CD4-positive, alpha-beta T cell treated with Interleukin-6 for 4 hours (primary cell): ENCODE measurements around the gene NCF4.

Experiments used
- DNase-seq: peaks from one replicate; pipeline ENCODE4 v3.0.0-alpha.2; 2020; ENCODE audit warnings: mixed read lengths

Gene NCF4

GRCh38 chr22:36860821-36861659, at the start of gene NCF4:
Gene NCF4 (plus strand): TSS chr22:36861006. CDS start chr22:36861172, 166 bp downstream.
- peak; percentile 48 for DNase-seq

- DNase-seq = no peak
These were observed 49.6 kb upstream of the NCF4 start for GRCh38 chr22:36811094-36811800.

- no peak for DNase-seq
These were observed 46.0 kb upstream of the NCF4 start for GRCh38 chr22:36814801-36815200.

GRCh38 chr22:36815558-36816338, 45.1 kb upstream of the NCF4 start:
- no peak for DNase-seq

GRCh38 chr22:36816339-36816635, 44.5 kb upstream of the NCF4 start:
- DNase-seq = no peak

GRCh38 chr22:36816636-36817524, 43.9 kb upstream of the NCF4 start, which contains the start of gene PVALB:
Gene PVALB (minus strand): TSS chr22:36817035. CDS start chr22:36817005, 30 bp downstream.
- DNase-seq = no peak

- no peak for DNase-seq
These were observed 43.3 kb upstream of the NCF4 start for GRCh38 chr22:36817525-36817848.

GRCh38 chr22:36818010-36818642, 42.7 kb upstream of the NCF4 start:
- no peak for DNase-seq

- DNase-seq = no peak
These were observed 41.7 kb upstream of the NCF4 start for GRCh38 chr22:36819112-36819511.

GRCh38 chr22:36822581-36822980, 38.2 kb upstream of the NCF4 start:
- DNase-seq = no peak

GRCh38 chr22:36823186-36823839, 37.5 kb upstream of the NCF4 start:
- no peak for DNase-seq

- no peak for DNase-seq
These were observed 36.2 kb upstream of the NCF4 start for GRCh38 chr22:36824655-36825054.

GRCh38 chr22:36826262-36826661, 34.5 kb upstream of the NCF4 start:
- no peak for DNase-seq

GRCh38 chr22:36828815-36829214, 32.0 kb upstream of the NCF4 start:
- DNase-seq = no peak

GRCh38 chr22:36829370-36830002, 31.3 kb upstream of the NCF4 start:
- no peak for DNase-seq

GRCh38 chr22:36830601-36831000, 30.2 kb upstream of the NCF4 start:
- no peak for DNase-seq

- no peak for DNase-seq
These were observed 29.6 kb upstream of the NCF4 start for GRCh38 chr22:36831206-36831605.

GRCh38 chr22:36831717-36832116, 29.1 kb upstream of the NCF4 start:
- DNase-seq = no peak

- DNase-seq = no peak
These were observed 27.7 kb upstream of the NCF4 start for GRCh38 chr22:36833073-36833472.

GRCh38 chr22:36835903-36836302, 24.9 kb upstream of the NCF4 start:
- no peak for DNase-seq
